ENCODE results near the gene ARMC9. TPM values are rescaled to one million over a fixed set of nuclear protein-coding genes. Genes with fewer than 3 reads are reported as not detected.

The ARMC9 gene
- total and polyA plus RNA-seq, 2 experiments from 2014 or later, result 15.1 to 17.3 TPM

- Histone ChIP-seq H3K4me2 (ENCODE audit: unreplicated experiment) (no peak overlapping the region), H3K9me3 (ENCODE audit: low read depth) (peaks cover 3% of the 10 kb centered on the region), H3K27ac (no peak overlapping the region), H2AFZ (no peak overlapping the region), H3K4me1 (ENCODE audit: insufficient read depth) (peaks cover 11% of the 10 kb centered on the region), H3K79me2 (ENCODE audit: insufficient read depth) (no peaks in the 10 kb centered on the region), H3K9ac (no peak overlapping the region), H3K4me3 (no peak overlapping the region), H3F3A (ENCODE audit: insufficient read depth) (peaks cover 10% of the 10 kb centered on the region; the same call in 1 of the 2 replicates), H3K9me2 (ENCODE audit: insufficient read depth) (no peaks in the 10 kb centered on the region), H3K27me3 (replicated peaks; ENCODE audit: insufficient read depth) (no peaks in the 10 kb centered on the region), H4K20me1 (ENCODE audit: insufficient read depth) (no peaks in the 10 kb centered on the region), H3K36me3 (ENCODE audit: low read depth) (no peaks in the 10 kb centered on the region)
- in situ Hi-C loops (cut with MboI), result no loop called here
- no peak for TF ChIP-seq EZH2phosphoT487 (IDR thresholded peaks at IDR 0.05; ENCODE audit: insufficient read depth, low read depth)
- TF ChIP-seq EZH2 (IDR thresholded peaks at IDR 0.05; ENCODE audit: insufficient read depth, poor library complexity, severe bottlenecking), result no peak
- DNase-seq, result no peak
- 21 to 22% methylated on average over 15 of the region's 15 CpGs for WGBS, 2 experiments (ENCODE audit: low coverage in 1 of 2, low lambda C conversion rate in 2 of 2, missing lambda C conversion rate in 2 of 2)
Measured at GRCh38 chr2:231383416-231384108, 185.1 kb downstream of the ARMC9 start.

GRCh38 chr2:231384109-231384435, 185.6 kb downstream of the ARMC9 start:
- no peak overlapping the region for H3K4me3 ChIP-seq
- WGBS, 2 experiments (ENCODE audit: low coverage in 1 of 2, low lambda C conversion rate in 2 of 2, missing lambda C conversion rate in 2 of 2), result 76 to 88% methylated on average over 2 of the region's 2 CpGs
- H3F3A ChIP-seq (ENCODE audit: insufficient read depth), result peaks cover 10% of the 10 kb centered on the region; the same call in 1 of the 2 replicates
- H3K9ac ChIP-seq, result no peak overlapping the region
- no peaks in the 10 kb centered on the region for H3K79me2 ChIP-seq (ENCODE audit: insufficient read depth)
- no peaks in the 10 kb centered on the region for H3K27me3 ChIP-seq (replicated peaks; ENCODE audit: insufficient read depth)
- in situ Hi-C loops (cut with MboI), result no loop called here
- TF ChIP-seq EZH2phosphoT487 (IDR thresholded peaks at IDR 0.05; ENCODE audit: insufficient read depth, low read depth), result no peak
- TF ChIP-seq EZH2 (IDR thresholded peaks at IDR 0.05; ENCODE audit: insufficient read depth, poor library complexity, severe bottlenecking), result no peak
- H3K4me1 ChIP-seq (ENCODE audit: insufficient read depth), result peaks cover 11% of the 10 kb centered on the region
- H3K36me3 ChIP-seq (ENCODE audit: low read depth), result no peaks in the 10 kb centered on the region
- no peak overlapping the region for H3K27ac ChIP-seq
- no peak overlapping the region for H2AFZ ChIP-seq
- no peak for DNase-seq
- no peaks in the 10 kb centered on the region for H3K9me2 ChIP-seq (ENCODE audit: insufficient read depth)
- H4K20me1 ChIP-seq (ENCODE audit: insufficient read depth), result no peaks in the 10 kb centered on the region
- peaks cover 3% of the 10 kb centered on the region for H3K9me3 ChIP-seq (ENCODE audit: low read depth)
- no peak overlapping the region for H3K4me2 ChIP-seq (ENCODE audit: unreplicated experiment)

- Histone ChIP-seq H3F3A (ENCODE audit: insufficient read depth) (peaks cover 10% of the 10 kb centered on the region; the same call in 1 of the 2 replicates), H3K9me2 (ENCODE audit: insufficient read depth) (no peaks in the 10 kb centered on the region), H3K36me3 (ENCODE audit: low read depth) (no peaks in the 10 kb centered on the region), H3K4me1 (ENCODE audit: insufficient read depth) (peaks cover 11% of the 10 kb centered on the region), H3K27ac (no peak overlapping the region), H3K9me3 (ENCODE audit: low read depth) (peaks cover 3% of the 10 kb centered on the region), H2AFZ (no peak overlapping the region), H3K27me3 (replicated peaks; ENCODE audit: insufficient read depth) (no peaks in the 10 kb centered on the region), H3K79me2 (ENCODE audit: insufficient read depth) (no peaks in the 10 kb centered on the region), H4K20me1 (ENCODE audit: insufficient read depth) (no peaks in the 10 kb centered on the region), H3K4me3 (no peak overlapping the region), H3K4me2 (ENCODE audit: unreplicated experiment) (no peak overlapping the region), H3K9ac (no peak overlapping the region)
- in situ Hi-C loops (cut with MboI), result no loop called here
- TF ChIP-seq EZH2 (IDR thresholded peaks at IDR 0.05; ENCODE audit: insufficient read depth, poor library complexity, severe bottlenecking) (no peak), EZH2phosphoT487 (IDR thresholded peaks at IDR 0.05; ENCODE audit: insufficient read depth, low read depth) (no peak)
- DNase-seq, result peak; percentile 34
- 81 to 84% methylated on average over 2 of the region's 2 CpGs for WGBS, 2 experiments (ENCODE audit: low coverage in 1 of 2, low lambda C conversion rate in 2 of 2, missing lambda C conversion rate in 2 of 2)
Measured at GRCh38 chr2:231384970-231385369, 186.5 kb downstream of the ARMC9 start.

GRCh38 chr2:231385429-231385828, 187.0 kb downstream of the ARMC9 start:
- Histone ChIP-seq H3K4me1 (ENCODE audit: insufficient read depth) (peaks cover 11% of the 10 kb centered on the region), H3K27ac (no peak overlapping the region), H3K9ac (no peak overlapping the region), H3K9me2 (ENCODE audit: insufficient read depth) (no peaks in the 10 kb centered on the region), H2AFZ (no peak overlapping the region), H3F3A (ENCODE audit: insufficient read depth) (peaks cover 10% of the 10 kb centered on the region; the same call in 1 of the 2 replicates), H3K79me2 (ENCODE audit: insufficient read depth) (no peaks in the 10 kb centered on the region), H4K20me1 (ENCODE audit: insufficient read depth) (no peaks in the 10 kb centered on the region), H3K36me3 (ENCODE audit: low read depth) (no peaks in the 10 kb centered on the region), H3K4me3 (no peak overlapping the region), H3K9me3 (ENCODE audit: low read depth) (peaks cover 3% of the 10 kb centered on the region), H3K4me2 (ENCODE audit: unreplicated experiment) (no peak overlapping the region), H3K27me3 (replicated peaks; ENCODE audit: insufficient read depth) (no peaks in the 10 kb centered on the region)
- WGBS, 2 experiments (ENCODE audit: low coverage in 1 of 2, low lambda C conversion rate in 2 of 2, missing lambda C conversion rate in 2 of 2), result 88 to 93% methylated on average over 5 of the region's 5 CpGs
- in situ Hi-C loops (cut with MboI), result no loop called here
- TF ChIP-seq EZH2phosphoT487 (IDR thresholded peaks at IDR 0.05; ENCODE audit: insufficient read depth, low read depth), result no peak
- TF ChIP-seq EZH2 (IDR thresholded peaks at IDR 0.05; ENCODE audit: insufficient read depth, poor library complexity, severe bottlenecking), result no peak
- no peak for DNase-seq
